Measurements from ENCODE around the gene NDST1.

DNA sequence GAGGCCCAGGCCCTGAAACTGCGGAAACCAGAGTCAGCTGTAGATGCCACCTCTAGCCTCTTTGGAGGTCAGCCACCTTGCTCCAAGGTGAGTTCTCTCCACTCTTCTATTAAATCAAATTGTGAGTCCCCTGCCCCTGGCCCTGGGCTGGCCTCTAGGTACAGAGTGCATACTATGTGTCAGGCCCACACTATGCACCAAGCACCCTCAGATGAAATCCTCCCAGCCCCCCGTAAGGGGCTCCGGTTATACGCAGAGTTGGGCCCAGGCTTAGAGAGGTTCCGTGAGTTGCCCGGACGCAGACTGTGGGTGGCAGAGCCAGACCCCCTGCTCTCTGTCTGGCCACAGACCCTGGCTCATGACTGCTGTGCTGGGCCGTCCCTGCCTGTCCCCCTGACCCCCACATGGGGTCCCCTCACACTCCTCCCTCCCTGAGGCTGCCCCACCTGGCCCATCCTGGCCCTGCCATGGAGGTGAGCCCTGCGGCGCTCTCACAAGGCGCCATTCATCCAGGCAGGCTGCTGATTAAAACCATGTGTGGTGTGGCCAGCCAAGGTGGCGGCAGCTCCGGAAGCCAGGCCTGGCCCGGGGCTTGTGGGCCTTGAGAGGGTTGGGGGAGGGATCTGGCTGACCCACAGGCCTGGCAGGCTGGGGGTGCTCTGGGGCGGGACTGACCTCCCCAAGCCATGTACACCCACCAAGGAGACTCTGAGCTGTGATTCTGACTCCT, 67.1 kb downstream of the NDST1 start:
- TF ChIP-seq, protein P1, sequence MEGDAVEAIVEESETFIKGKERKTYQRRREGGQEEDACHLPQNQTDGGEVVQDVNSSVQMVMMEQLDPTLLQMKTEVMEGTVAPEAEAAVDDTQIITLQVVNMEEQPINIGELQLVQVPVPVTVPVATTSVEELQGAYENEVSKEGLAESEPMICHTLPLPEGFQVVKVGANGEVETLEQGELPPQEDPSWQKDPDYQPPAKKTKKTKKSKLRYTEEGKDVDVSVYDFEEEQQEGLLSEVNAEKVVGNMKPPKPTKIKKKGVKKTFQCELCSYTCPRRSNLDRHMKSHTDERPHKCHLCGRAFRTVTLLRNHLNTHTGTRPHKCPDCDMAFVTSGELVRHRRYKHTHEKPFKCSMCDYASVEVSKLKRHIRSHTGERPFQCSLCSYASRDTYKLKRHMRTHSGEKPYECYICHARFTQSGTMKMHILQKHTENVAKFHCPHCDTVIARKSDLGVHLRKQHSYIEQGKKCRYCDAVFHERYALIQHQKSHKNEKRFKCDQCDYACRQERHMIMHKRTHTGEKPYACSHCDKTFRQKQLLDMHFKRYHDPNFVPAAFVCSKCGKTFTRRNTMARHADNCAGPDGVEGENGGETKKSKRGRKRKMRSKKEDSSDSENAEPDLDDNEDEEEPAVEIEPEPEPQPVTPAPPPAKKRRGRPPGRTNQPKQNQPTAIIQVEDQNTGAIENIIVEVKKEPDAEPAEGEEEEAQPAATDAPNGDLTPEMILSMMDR (conservative IDR thresholded peaks at IDR 0.05; ENCODE audit: low read length) = no peak
- TF ChIP-seq EZH2phosphoT487 (IDR thresholded peaks at IDR 0.05; ENCODE audit: borderline replicate concordance, low read depth, low read length) = no peak
